Fibroblast of lung (primary cell): ENCODE results near the gene P2RX4. TPM values are rescaled to one million over a fixed set of nuclear protein-coding genes. Genes with fewer than 3 reads are reported as not detected.

ENCODE experiments used
- DNase-seq, 2 donors: peaks; one replicate each; pipeline versions ENCODE4 v3.0.0 to v3.0.0-alpha.2; 2010; ENCODE audit warnings: low read depth in 2 of 2
- H2AFZ ChIP-seq: 2 replicates; pipeline ENCODE4 v1.5.1; 2012; ENCODE audit warnings: low read length, control low read depth, inconsistent platforms
- H3K27ac ChIP-seq: 2 replicates; pipeline ENCODE4 v1.5.1; 2011; ENCODE audit warnings: low read length, control low read depth; ENCODE audit not compliant: insufficient read depth
- H3K27me3 ChIP-seq: 2 replicates; pipeline ENCODE4 v1.5.1; 2011; ENCODE audit warnings: mild to moderate bottlenecking, low read length; ENCODE audit not compliant: control insufficient read depth, insufficient read depth
- H3K36me3 ChIP-seq: 2 replicates; pipeline ENCODE4 v1.5.1; 2011; ENCODE audit warnings: low read length; ENCODE audit not compliant: control insufficient read depth, insufficient read depth
- H3K4me1 ChIP-seq: 2 replicates; pipeline ENCODE4 v1.5.1; 2011; ENCODE audit warnings: low read length; ENCODE audit not compliant: control insufficient read depth, insufficient read depth; ENCODE audit errors: extremely low read depth
- H3K4me2 ChIP-seq: 2 replicates; pipeline ENCODE4 v1.5.1; 2011; ENCODE audit warnings: low read length, control low read depth; ENCODE audit not compliant: insufficient read depth; ENCODE audit errors: extremely low read depth
- H3K4me3 ChIP-seq, 4 experiments: fragments of 200-600 bp in 1 of 4; sonication (generic) in 1 of 4; replicated peaks in 1 of 4; 2 replicates each; pipeline ENCODE4 v1.5.1; 2011 to 2016; ENCODE audit warnings: low read length in 4 of 4, low read depth in 3 of 4, mild to moderate bottlenecking in 3 of 4, control low read depth in 2 of 4, inconsistent platforms in 1 of 4, mixed read lengths in 1 of 4; ENCODE audit not compliant: insufficient read depth in 1 of 4; ENCODE audit errors: control extremely low read depth in 1 of 4
- H3K79me2 ChIP-seq: 2 replicates; pipeline ENCODE4 v1.5.1; 2012; ENCODE audit warnings: mild to moderate bottlenecking, low read length, inconsistent platforms; ENCODE audit not compliant: control insufficient read depth, insufficient read depth
- H3K9ac ChIP-seq: 2 replicates; pipeline ENCODE4 v1.5.1; 2011; ENCODE audit warnings: mild to moderate bottlenecking, low read length, control low read depth; ENCODE audit not compliant: insufficient read depth
- H3K9me3 ChIP-seq: 2 replicates; pipeline ENCODE4 v1.5.1; 2012; ENCODE audit warnings: low read depth, low read length; ENCODE audit not compliant: control insufficient read depth, insufficient read depth
- H4K20me1 ChIP-seq: 2 replicates; pipeline ENCODE4 v1.5.1; 2011; ENCODE audit warnings: low read length; ENCODE audit not compliant: control insufficient read depth, insufficient read depth; ENCODE audit errors: extremely low read depth
- EZH2 ChIP-seq: IDR thresholded peaks from 2 replicates; pipeline ENCODE4 v1.5.1; 2012; ENCODE audit warnings: low read length, control low read depth, mild to moderate bottlenecking; ENCODE audit errors: missing control alignments
- polyA plus RNA-seq, 2 donors: library from polyadenylated mRNA; depleted of rRNA in 1 of 2; stranded (reverse) in 1 of 2; unstranded in 1 of 2; fragments of >200 nt; gene quantifications; 2 replicates each; pipeline ENCODE4 v1.2.1, GENCODE V29; 2011 to 2012; ENCODE audit warnings: missing spikeins in 1 of 2
- total RNA-seq: library from RNA; depleted of rRNA; stranded (reverse); fragments of >200 nt; gene quantifications from 2 replicates; pipeline ENCODE4 v1.2.1, GENCODE V29; 2014
- TF ChIP-seq, protein P1 (sequence below), 2 donors: IDR thresholded peaks in 1 of 2; conservative IDR thresholded peaks in 1 of 2; 1 replicate in 1 of 2; 2 replicates in 1 of 2; pipeline ENCODE4 v1.5.1; 2011 to 2012; ENCODE audit warnings: low read length in 2 of 2, control low read depth in 1 of 2, inconsistent platforms in 1 of 2, low read depth in 1 of 2, mild to moderate bottlenecking in 1 of 2

Gene P2RX4
- total and polyA plus RNA-seq, 2 donors (not counting 1 experiment from before 2014, with no cell fraction given): 27.2 to 59.8 TPM

DNA sequence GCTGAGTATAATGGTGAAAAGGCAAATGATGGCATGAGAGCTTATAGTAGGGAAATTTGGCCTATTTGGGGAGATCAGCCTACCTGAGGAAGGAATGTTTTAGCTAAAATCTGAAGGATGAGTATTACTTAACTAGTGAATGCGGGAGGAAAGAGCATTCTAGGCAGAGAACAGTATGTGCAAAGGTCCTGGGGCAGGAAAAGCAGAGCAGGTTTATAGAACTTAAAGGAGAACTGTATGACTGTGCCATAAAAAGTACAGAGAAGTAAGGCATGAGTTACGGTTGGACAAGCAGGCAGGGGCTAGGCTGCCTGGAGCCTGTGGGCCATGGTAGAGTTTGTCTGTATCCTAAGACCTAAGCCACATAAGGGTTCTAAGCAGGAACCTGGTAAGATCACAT is 21.7 kb upstream of the P2RX4 start:
- Histone ChIP-seq H3K4me1 (peaks cover 18% of the 10 kb centered on the region), H2AFZ (no peak overlapping the region), H3K79me2 (no peaks in the 10 kb centered on the region)

GRCh38 chr12:121189131-121189530 is 20.8 kb upstream of the P2RX4 start:
- DNase-seq: no peak
- no peaks in the 10 kb centered on the region for H3K79me2 ChIP-seq
- TF ChIP-seq EZH2: no peak
- TF ChIP-seq, protein P1, sequence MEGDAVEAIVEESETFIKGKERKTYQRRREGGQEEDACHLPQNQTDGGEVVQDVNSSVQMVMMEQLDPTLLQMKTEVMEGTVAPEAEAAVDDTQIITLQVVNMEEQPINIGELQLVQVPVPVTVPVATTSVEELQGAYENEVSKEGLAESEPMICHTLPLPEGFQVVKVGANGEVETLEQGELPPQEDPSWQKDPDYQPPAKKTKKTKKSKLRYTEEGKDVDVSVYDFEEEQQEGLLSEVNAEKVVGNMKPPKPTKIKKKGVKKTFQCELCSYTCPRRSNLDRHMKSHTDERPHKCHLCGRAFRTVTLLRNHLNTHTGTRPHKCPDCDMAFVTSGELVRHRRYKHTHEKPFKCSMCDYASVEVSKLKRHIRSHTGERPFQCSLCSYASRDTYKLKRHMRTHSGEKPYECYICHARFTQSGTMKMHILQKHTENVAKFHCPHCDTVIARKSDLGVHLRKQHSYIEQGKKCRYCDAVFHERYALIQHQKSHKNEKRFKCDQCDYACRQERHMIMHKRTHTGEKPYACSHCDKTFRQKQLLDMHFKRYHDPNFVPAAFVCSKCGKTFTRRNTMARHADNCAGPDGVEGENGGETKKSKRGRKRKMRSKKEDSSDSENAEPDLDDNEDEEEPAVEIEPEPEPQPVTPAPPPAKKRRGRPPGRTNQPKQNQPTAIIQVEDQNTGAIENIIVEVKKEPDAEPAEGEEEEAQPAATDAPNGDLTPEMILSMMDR (conservative IDR thresholded peaks at IDR 0.05 in 1 of 2, IDR thresholded peaks at IDR 0.05 in 1 of 2; ENCODE audit: low read depth in 1 of 2, low read length in 2 of 2): no peak
- H2AFZ ChIP-seq: no peak overlapping the region
- no peaks in the 10 kb centered on the region for H3K9me3 ChIP-seq
- H3K27ac ChIP-seq: peak overlapping the region; percentile 55
- H3K36me3 ChIP-seq: no peaks in the 10 kb centered on the region
- H3K4me2 ChIP-seq: no peak overlapping the region
- no peaks in the 10 kb centered on the region for H3K27me3 ChIP-seq
- peaks cover 18% of the 10 kb centered on the region for H3K4me1 ChIP-seq
- H4K20me1 ChIP-seq: no peaks in the 10 kb centered on the region
- H3K9ac ChIP-seq: no peak overlapping the region
- H3K4me3 ChIP-seq: no peak overlapping the region

More for the DNA sequence above, 21.7 kb upstream of the P2RX4 start:
- DNase-seq: no peak
- Histone ChIP-seq H3K4me2 (no peak overlapping the region), H3K27ac (no peak overlapping the region), H3K9me3 (no peaks in the 10 kb centered on the region), H3K27me3 (no peaks in the 10 kb centered on the region), H3K9ac (no peak overlapping the region), H3K36me3 (no peaks in the 10 kb centered on the region), H3K4me3 (no peak overlapping the region), H4K20me1 (no peaks in the 10 kb centered on the region)
- TF ChIP-seq, protein P1 (conservative IDR thresholded peaks at IDR 0.05 in 1 of 2, IDR thresholded peaks at IDR 0.05 in 1 of 2; ENCODE audit: low read depth in 1 of 2, low read length in 2 of 2): no peak
- TF ChIP-seq EZH2: no peak

DNA sequence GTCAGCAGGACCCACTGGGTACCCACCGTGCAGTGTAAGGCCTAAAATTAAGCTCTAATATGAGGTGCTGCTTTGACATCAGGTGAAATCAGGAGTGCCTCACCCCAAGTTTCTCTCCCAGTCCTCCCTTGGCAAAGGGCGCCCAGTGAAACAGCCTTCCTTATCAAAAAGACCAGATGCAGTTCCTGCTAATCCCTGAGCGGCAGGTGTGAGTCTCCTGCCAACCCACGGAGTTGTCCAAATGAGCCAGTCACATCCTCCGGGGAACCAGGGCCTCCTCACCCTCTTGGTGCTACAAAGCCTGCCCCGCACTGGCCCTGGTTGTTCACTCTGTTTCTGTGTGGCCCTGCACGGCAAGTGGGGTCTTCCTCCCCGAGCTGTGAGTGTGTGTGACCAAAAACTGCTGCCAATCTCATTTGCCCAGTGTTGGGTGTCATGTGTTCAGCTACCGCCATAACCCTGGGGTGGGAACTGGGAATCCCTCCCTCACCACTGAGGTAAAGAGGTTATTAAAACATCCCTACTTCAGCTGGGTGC is 20.2 kb upstream of the P2RX4 start:
- H3K27me3 ChIP-seq: no peaks in the 10 kb centered on the region
- H2AFZ ChIP-seq: peak overlapping the region; percentile 37
- no peak for DNase-seq
- H4K20me1 ChIP-seq: no peaks in the 10 kb centered on the region
- TF ChIP-seq, protein P1 (conservative IDR thresholded peaks at IDR 0.05 in 1 of 2, IDR thresholded peaks at IDR 0.05 in 1 of 2; ENCODE audit: low read depth in 1 of 2, low read length in 2 of 2): no peak
- TF ChIP-seq EZH2: no peak
- peak overlapping the region; percentile 55 for H3K27ac ChIP-seq
- peaks cover 18% of the 10 kb centered on the region for H3K4me1 ChIP-seq
- H3K9me3 ChIP-seq: no peaks in the 10 kb centered on the region
- no peaks in the 10 kb centered on the region for H3K36me3 ChIP-seq
- no peak overlapping the region for H3K4me2 ChIP-seq
- no peak overlapping the region for H3K4me3 ChIP-seq
- no peaks in the 10 kb centered on the region for H3K79me2 ChIP-seq
- H3K9ac ChIP-seq: no peak overlapping the region
